T-cell (primary cell): ENCODE results near the gene PARVG. TPM values are rescaled to one million over a fixed set of nuclear protein-coding genes. Genes with fewer than 3 reads are reported as not detected.

Source experiments
- ATAC-seq, 4 experiments: fragments of 200-7000 bp in 3 of 4; fragments of 150-1000 bp in 1 of 4; cut with Tn5 transposase; replicated peaks in 1 of 4; 1 replicate in 3 of 4; 2 replicates in 1 of 4; pipeline ENCODE4 v1.10.0; 2021; ENCODE audit warnings: moderate library complexity in 3 of 4, mild to moderate bottlenecking in 2 of 4, moderate number of reproducible peaks in 1 of 4
- CTCF ChIA-PET, 2 donors: fragments of 300-600 bp; sonication (Branson Sonifier 250); formaldehyde crosslinking; loops; one replicate each; lab custom pipeline; 2022; ENCODE audit warnings: antibody characterized with exemption in 2 of 2; lab: Charles Lee
- POLR2A ChIA-PET, 2 donors: fragments of 300-600 bp; sonication (Branson Sonifier 250); formaldehyde crosslinking; loops; one replicate each; lab custom pipeline; 2022; ENCODE audit warnings: antibody characterized with exemption in 2 of 2; lab: Charles Lee
- DNase-seq, 35 experiments: peaks; one replicate each; pipeline versions ENCODE4 v3.0.0 to v3.0.0-alpha.2; 2013 to 2023
- H3K27ac ChIP-seq: one replicate; pipeline ENCODE4 v1.5.1; 2013; ENCODE audit warnings: low read length
- H3K27me3 ChIP-seq, 2 experiments: replicated peaks in 1 of 2; 1 replicate in 1 of 2; 2 replicates in 1 of 2; pipeline versions ENCODE4 v1.6.1 to v1.7.0; 2013; ENCODE audit warnings: low read length in 1 of 2, mixed read lengths in 1 of 2; ENCODE audit not compliant: control insufficient read depth in 2 of 2, insufficient read depth in 2 of 2; ENCODE audit errors: extremely low read depth in 1 of 2
- H3K36me3 ChIP-seq, 2 donors: 1 replicate in 1 of 2; 2 replicates in 1 of 2; pipeline versions ENCODE4 v1.6.1 to v1.7.0; 2013; ENCODE audit warnings: low read length in 1 of 2; ENCODE audit not compliant: control insufficient read depth in 2 of 2, insufficient read depth in 1 of 2; ENCODE audit errors: extremely low read depth in 1 of 2
- H3K4me1 ChIP-seq, 2 experiments: 1 replicate in 1 of 2; 2 replicates in 1 of 2; pipeline versions ENCODE4 v1.6.1 to v1.7.0; 2013; ENCODE audit warnings: low read length in 2 of 2, mixed read lengths in 1 of 2; ENCODE audit not compliant: insufficient read depth in 2 of 2, control insufficient read depth in 1 of 2; ENCODE audit errors: extremely low read depth in 1 of 2
- H3K4me3 ChIP-seq, 2 donors: 1 replicate in 1 of 2; 2 replicates in 1 of 2; pipeline versions ENCODE4 v1.5.1 to v1.7.0; 2013; ENCODE audit warnings: mild to moderate bottlenecking in 2 of 2, low read length in 1 of 2, moderate library complexity in 1 of 2; ENCODE audit not compliant: control insufficient read depth in 1 of 2; ENCODE audit errors: extremely low read depth in 1 of 2
- H3K9me3 ChIP-seq: 2 replicates; pipeline ENCODE4 v1.7.0; 2013
- H3K27ac Mint-ChIP-seq, 2 donors: one replicate each; pipeline ENCODE4 v1.8.0; 2020 to 2021; ENCODE audit warnings: mild to moderate bottlenecking in 2 of 2, mixed read lengths in 2 of 2
- H3K27me3 Mint-ChIP-seq, 2 donors: one replicate each; pipeline ENCODE4 v1.8.0; 2021 to 2022; ENCODE audit warnings: mixed read lengths in 2 of 2
- H3K36me3 Mint-ChIP-seq: one replicate; pipeline ENCODE4 v1.8.0; 2021; ENCODE audit warnings: mixed read lengths
- H3K4me1 Mint-ChIP-seq, 3 donors: one replicate each; pipeline ENCODE4 v1.8.0; 2020 to 2022; ENCODE audit warnings: mixed read lengths in 3 of 3, mild to moderate bottlenecking in 1 of 3
- H3K4me3 Mint-ChIP-seq, 3 donors: one replicate each; pipeline ENCODE4 v1.8.0; 2020 to 2022; ENCODE audit warnings: mild to moderate bottlenecking in 3 of 3, mixed read lengths in 3 of 3, moderate library complexity in 3 of 3
- H3K9me3 Mint-ChIP-seq, 3 donors: one replicate each; pipeline ENCODE4 v1.8.0; 2020 to 2022; ENCODE audit warnings: mixed read lengths in 3 of 3
- WGBS: methylation state at CpG from one replicate; pipeline ENCODE4 v1.1.5; 2013; ENCODE audit warnings: missing lambda C conversion rate; ENCODE audit not compliant: insufficient coverage; 5-methylcytosine and 5-hydroxymethylcytosine counted together
- total RNA-seq, 35 experiments: library from RNA in 6 of 35; stranded (reverse) in 6 of 35; fragments of 120-200 nt in 1 of 35; gene quantifications; one replicate each; pipeline versions ENCODE4 v1.2.1 to v1.2.4 and lab custom pipeline; 2013 to 2026

PARVG gene
- total RNA-seq, 5 donors from 2014 or later (not counting 1 experiment from before 2014, with no cell fraction given) = 153 to 236 (median 197) TPM

GRCh38 chr22:44164031-44164430, 16.7 kb upstream of the PARVG start:
- CTCF ChIA-PET = no interaction called here
- DNase-seq = no peak

GRCh38 chr22:44165286-44165874, 15.3 kb upstream of the PARVG start:
- H3K27ac ChIP-seq = no peak overlapping the region
- Mint-ChIP-seq H3K36me3 (no peaks in the 10 kb centered on the region), H3K4me3 (no peak overlapping the region), H3K27ac (no peak overlapping the region), H3K4me1 (no peaks in the 10 kb centered on the region), H3K9me3 (no peaks in the 10 kb centered on the region), H3K27me3 (no peaks in the 10 kb centered on the region)
- no peak overlapping the region for H3K4me3 ChIP-seq
- WGBS = 94% methylated on average over 14 of the region's 15 CpGs
- H3K9me3 ChIP-seq = no peaks in the 10 kb centered on the region
- POLR2A ChIA-PET = no interaction called here
- H3K27me3 ChIP-seq = no peaks in the 10 kb centered on the region
- ATAC-seq (no peak), DNase-seq (no peak)
- H3K4me1 ChIP-seq = no peaks in the 10 kb centered on the region
- CTCF ChIA-PET = no interaction called here
- H3K36me3 ChIP-seq = no peaks in the 10 kb centered on the region

More at GRCh38 chr22:44164031-44164430, 16.7 kb upstream of the PARVG start:
- Histone ChIP-seq H3K9me3 (no peaks in the 10 kb centered on the region), H3K4me3 (no peak overlapping the region), H3K27me3 (no peaks in the 10 kb centered on the region), H3K36me3 (no peaks in the 10 kb centered on the region), H3K4me1 (no peaks in the 10 kb centered on the region), H3K27ac (no peak overlapping the region)
- POLR2A ChIA-PET = no interaction called here
- no peak overlapping the region for H3K4me3 Mint-ChIP-seq
- H3K27ac Mint-ChIP-seq = no peak overlapping the region
- H3K4me1 Mint-ChIP-seq = no peaks in the 10 kb centered on the region
- H3K27me3 Mint-ChIP-seq = no peaks in the 10 kb centered on the region
- ATAC-seq = no peak
- no peaks in the 10 kb centered on the region for H3K9me3 Mint-ChIP-seq
- 86% methylated on average over 6 of the region's 11 CpGs for WGBS
- no peaks in the 10 kb centered on the region for H3K36me3 Mint-ChIP-seq

- no peaks in the 10 kb centered on the region for H3K36me3 ChIP-seq
- Mint-ChIP-seq H3K27me3 (no peaks in the 10 kb centered on the region), H3K36me3 (no peaks in the 10 kb centered on the region), H3K27ac (no peak overlapping the region), H3K9me3 (no peaks in the 10 kb centered on the region), H3K4me1 (no peaks in the 10 kb centered on the region), H3K4me3 (no peak overlapping the region)
- DNase-seq (no peak), ATAC-seq (no peak)
- H3K4me1 ChIP-seq = no peaks in the 10 kb centered on the region
- H3K27me3 ChIP-seq = no peaks in the 10 kb centered on the region
- H3K9me3 ChIP-seq = no peaks in the 10 kb centered on the region
- H3K4me3 ChIP-seq = no peak overlapping the region
- CTCF ChIA-PET = no interaction called here
- POLR2A ChIA-PET = no interaction called here
- 90% methylated on average over 13 of the region's 20 CpGs for WGBS
- H3K27ac ChIP-seq = no peak overlapping the region
These were observed 14.0 kb upstream of the PARVG start for GRCh38 chr22:44166498-44167276.

GRCh38 chr22:44167501-44167900, 13.2 kb upstream of the PARVG start:
- ChIA-PET POLR2A (no interaction called here), CTCF (no interaction called here)
- Mint-ChIP-seq H3K4me3 (no peak overlapping the region), H3K27ac (no peak overlapping the region), H3K9me3 (no peaks in the 10 kb centered on the region), H3K36me3 (no peaks in the 10 kb centered on the region), H3K4me1 (peaks cover 0 to 4% (median 0%) of the 10 kb centered on the region in 3 donors), H3K27me3 (no peaks in the 10 kb centered on the region)
- no peak for ATAC-seq
- H3K36me3 ChIP-seq = no peaks in the 10 kb centered on the region
- peaks cover 0 to 2% of the 10 kb centered on the region in 2 experiments for H3K4me1 ChIP-seq
- no peaks in the 10 kb centered on the region for H3K9me3 ChIP-seq
- H3K27ac ChIP-seq = no peak overlapping the region
- no peak for DNase-seq
- 76% methylated on average over 3 of the region's 12 CpGs for WGBS
- H3K4me3 ChIP-seq = no peak overlapping the region
- H3K27me3 ChIP-seq = no peaks in the 10 kb centered on the region

- H3K4me3 ChIP-seq = no peak overlapping the region
- no peaks in the 10 kb centered on the region for H3K27me3 Mint-ChIP-seq
- 91% methylated on average over 12 of the region's 13 CpGs for WGBS
- H3K36me3 Mint-ChIP-seq = no peaks in the 10 kb centered on the region
- H3K27me3 ChIP-seq = no peaks in the 10 kb centered on the region
- H3K27ac Mint-ChIP-seq = no peak overlapping the region
- ATAC-seq (no peak), DNase-seq (no peak)
- H3K36me3 ChIP-seq = no peaks in the 10 kb centered on the region
- CTCF ChIA-PET = no interaction called here
- no peaks in the 10 kb centered on the region for H3K9me3 ChIP-seq
- no peaks in the 10 kb centered on the region for H3K9me3 Mint-ChIP-seq
- H3K4me1 Mint-ChIP-seq = peaks cover 0 to 5% (median 0%) of the 10 kb centered on the region in 3 donors
- no peak overlapping the region for H3K27ac ChIP-seq
- H3K4me1 ChIP-seq = peaks cover 0 to 2% of the 10 kb centered on the region in 2 experiments
- POLR2A ChIA-PET = no interaction called here
- H3K4me3 Mint-ChIP-seq = no peak overlapping the region
These were observed 12.5 kb upstream of the PARVG start for GRCh38 chr22:44168206-44168605.

GRCh38 chr22:44170470-44170869, 10.3 kb upstream of the PARVG start:
- Mint-ChIP-seq H3K4me1 (peaks cover 0 to 5% (median 0%) of the 10 kb centered on the region in 3 donors), H3K9me3 (no peaks in the 10 kb centered on the region), H3K27ac (no peak overlapping the region), H3K36me3 (no peaks in the 10 kb centered on the region), H3K27me3 (peaks cover 0 to 2% of the 10 kb centered on the region in 2 donors), H3K4me3 (no peak overlapping the region)
- Histone ChIP-seq H3K36me3 (no peaks in the 10 kb centered on the region), H3K27me3 (no peaks in the 10 kb centered on the region), H3K27ac (no peak overlapping the region), H3K9me3 (no peaks in the 10 kb centered on the region), H3K4me3 (no peak overlapping the region), H3K4me1 (peaks cover 0 to 2% of the 10 kb centered on the region in 2 experiments)
- CTCF ChIA-PET = no interaction called here
- POLR2A ChIA-PET = no interaction called here
- WGBS = 94% methylated on average over 6 of the region's 11 CpGs
- DNase-seq (no peak), ATAC-seq (no peak)
